ENCODE measurements around the gene APH1B.
"Not testable (repeated sequence)": the region's sequence is repeated elsewhere in the genome, so short reads cannot be mapped to it uniquely, and the experiment has no call there.

APH1B gene

GRCh38 chr15:63299943-63300575 is 22.7 kb downstream of the APH1B start:
- DNase-seq (ENCODE audit: low read depth) = no peak

DNA sequence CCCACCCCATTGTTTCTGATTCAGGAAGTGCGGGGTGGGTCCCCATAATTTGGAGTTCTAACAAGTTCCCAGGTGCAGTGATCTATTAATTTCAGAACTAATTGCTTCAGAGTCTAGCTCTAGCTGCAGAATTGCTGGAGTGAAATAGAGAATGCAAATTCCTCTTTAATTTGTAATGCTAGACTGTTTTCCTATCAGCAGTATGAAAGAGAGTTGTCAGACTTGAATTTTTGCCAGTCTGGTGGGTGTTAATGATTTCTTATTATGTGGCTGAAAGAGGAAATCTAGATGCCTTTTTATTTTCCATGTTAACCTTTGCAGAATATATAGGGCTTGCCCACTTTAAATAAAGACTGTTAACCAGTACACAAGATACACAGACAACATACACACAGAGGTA is 23.7 kb downstream of the APH1B start:
- no peak for DNase-seq (ENCODE audit: low read depth)

GRCh38 chr15:63305260-63305659 is 27.9 kb downstream of the APH1B start:
- no peak for DNase-seq (ENCODE audit: low read depth)

- DNase-seq (ENCODE audit: low read depth) = no peak
Observed at GRCh38 chr15:63306492-63307073, 29.2 kb downstream of the APH1B start.

GRCh38 chr15:63308491-63308890 is 31.1 kb downstream of the APH1B start:
- DNase-seq (ENCODE audit: low read depth) = no peak

GRCh38 chr15:63308947-63309346 is 31.5 kb downstream of the APH1B start:
- no peak for DNase-seq (ENCODE audit: low read depth)

DNA sequence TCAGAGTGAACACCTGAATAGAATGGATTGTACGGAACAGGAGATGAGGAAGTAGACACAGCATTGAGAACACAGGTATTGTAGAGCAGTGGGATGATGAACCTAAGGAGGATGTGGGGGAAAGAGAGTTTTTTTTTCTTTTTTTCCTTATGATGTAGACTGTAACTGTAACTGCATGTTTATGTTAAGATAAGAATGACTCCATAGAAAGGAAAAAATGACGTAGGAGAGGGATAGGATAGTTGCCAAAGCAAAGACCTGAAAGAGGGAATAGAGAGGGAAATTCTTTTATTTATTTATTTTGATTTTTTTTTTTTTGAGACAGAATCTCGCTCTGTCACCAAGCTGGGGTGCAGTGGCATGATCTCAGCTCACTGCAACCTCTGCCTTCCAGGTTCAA is 33.2 kb downstream of the APH1B start:
- DNase-seq (ENCODE audit: low read depth) = no peak

DNA sequence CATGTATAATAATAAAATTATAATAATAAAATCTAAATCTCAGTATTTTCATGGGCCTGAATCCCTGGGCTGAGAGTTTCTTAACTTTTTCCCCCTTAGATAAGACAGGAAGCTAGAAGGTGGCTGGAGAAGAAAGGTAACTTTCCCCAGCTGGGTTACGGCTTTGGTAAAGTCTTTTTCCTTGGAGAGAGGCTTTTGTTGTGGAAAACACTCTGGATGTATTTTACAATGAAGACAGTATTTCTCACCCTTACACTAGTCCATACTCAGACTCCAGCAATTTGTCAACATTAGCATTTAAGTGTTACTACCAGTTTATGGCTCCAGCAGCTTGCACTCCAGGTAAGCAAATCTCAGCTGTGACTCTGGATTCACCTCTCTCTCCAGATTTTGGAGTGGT is 34.9 kb downstream of the APH1B start:
- DNase-seq (ENCODE audit: low read depth) = no peak

GRCh38 chr15:63313825-63314224 is 36.4 kb downstream of the APH1B start:
- DNase-seq (ENCODE audit: low read depth) = no peak

- no peak for DNase-seq (ENCODE audit: low read depth)
Observed at GRCh38 chr15:63314409-63314808, 37.0 kb downstream of the APH1B start.

DNA sequence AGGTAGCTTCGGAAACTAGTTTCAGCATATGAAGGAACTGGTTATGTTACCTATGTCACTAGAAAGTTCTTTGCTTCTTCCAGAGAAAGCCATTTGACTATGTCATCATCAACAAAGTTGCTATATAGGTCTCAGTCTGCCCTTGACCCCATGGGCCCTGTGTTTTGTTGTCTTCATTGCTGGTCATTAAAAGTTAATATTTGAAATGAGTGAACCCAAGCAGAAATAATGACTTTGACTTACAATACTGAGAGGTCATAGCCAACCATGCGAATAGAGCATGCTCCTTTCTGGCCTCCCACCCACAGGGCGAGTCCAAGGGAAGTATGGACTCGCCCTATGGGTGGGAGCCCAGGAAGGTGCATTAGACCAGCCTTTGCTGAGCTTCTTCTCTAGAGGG is 40.9 kb downstream of the APH1B start:
- no peak for DNase-seq (ENCODE audit: low read depth)

DNA sequence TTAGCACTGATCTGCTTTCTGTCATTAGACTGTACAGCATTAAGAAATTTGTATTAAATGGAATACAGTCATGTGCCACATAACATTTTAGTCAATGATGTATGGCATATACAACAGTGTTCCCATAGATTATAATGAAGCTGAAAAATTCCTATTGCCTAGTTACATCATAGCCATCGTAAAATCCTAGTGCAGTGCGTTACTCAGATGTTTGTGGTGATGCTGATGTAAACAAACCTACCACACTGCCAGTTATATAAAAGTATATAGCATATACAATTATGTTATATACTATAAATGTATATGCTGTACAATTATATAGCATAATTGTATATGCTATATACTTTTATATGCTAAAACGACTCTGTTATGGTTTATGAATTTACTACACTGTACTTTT is 41.7 kb downstream of the APH1B start:
- no peak for DNase-seq (ENCODE audit: low read depth)

- DNase-seq (ENCODE audit: low read depth) = not testable (repeated sequence)
Observed at GRCh38 chr15:63320446-63320845, 43.0 kb downstream of the APH1B start.

DNA sequence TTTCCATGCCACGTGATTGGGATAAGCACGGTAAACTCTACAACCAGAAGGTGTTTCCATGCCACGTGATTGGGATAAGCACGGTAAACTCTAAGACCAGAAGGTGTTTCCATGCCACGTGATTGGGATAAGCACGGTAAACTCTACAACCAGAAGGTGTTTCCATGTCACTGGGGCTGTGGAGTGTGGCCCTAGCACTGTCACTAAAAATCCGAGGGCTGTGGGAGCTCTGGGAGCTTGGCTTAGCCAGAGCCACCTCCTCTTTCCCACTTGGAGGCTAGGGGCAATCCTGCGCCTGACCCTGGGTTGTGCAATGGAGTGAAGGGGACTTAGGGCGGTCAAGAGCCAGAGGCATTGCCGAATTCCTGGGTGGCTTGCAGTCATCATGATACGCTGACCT is 43.6 kb downstream of the APH1B start:
- not testable (repeated sequence) for DNase-seq (ENCODE audit: low read depth)

DNA sequence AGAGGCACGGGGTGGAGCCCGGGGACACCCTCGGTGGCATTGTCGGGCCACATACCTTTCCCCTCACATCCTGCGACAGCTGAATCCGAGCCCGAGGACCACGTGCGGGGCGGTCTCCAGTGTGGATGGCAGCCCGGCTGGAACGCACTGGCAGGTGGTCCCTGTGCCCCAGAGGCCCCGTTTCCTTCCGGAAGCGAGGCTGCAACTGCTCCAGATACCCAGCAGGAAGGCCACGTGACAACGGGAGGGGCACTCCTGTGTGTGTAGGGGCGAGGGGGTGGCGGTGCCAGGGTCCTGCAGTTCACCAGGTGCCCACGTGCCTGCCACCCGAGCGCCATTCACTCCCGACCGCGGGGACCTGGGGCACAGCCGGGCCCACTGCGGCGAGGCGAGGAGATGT is 44.1 kb downstream of the APH1B start:
- DNase-seq (ENCODE audit: low read depth) = no peak

GRCh38 chr15:63322541-63322940 is 45.1 kb downstream of the APH1B start:
- no peak for DNase-seq (ENCODE audit: low read depth)

DNA sequence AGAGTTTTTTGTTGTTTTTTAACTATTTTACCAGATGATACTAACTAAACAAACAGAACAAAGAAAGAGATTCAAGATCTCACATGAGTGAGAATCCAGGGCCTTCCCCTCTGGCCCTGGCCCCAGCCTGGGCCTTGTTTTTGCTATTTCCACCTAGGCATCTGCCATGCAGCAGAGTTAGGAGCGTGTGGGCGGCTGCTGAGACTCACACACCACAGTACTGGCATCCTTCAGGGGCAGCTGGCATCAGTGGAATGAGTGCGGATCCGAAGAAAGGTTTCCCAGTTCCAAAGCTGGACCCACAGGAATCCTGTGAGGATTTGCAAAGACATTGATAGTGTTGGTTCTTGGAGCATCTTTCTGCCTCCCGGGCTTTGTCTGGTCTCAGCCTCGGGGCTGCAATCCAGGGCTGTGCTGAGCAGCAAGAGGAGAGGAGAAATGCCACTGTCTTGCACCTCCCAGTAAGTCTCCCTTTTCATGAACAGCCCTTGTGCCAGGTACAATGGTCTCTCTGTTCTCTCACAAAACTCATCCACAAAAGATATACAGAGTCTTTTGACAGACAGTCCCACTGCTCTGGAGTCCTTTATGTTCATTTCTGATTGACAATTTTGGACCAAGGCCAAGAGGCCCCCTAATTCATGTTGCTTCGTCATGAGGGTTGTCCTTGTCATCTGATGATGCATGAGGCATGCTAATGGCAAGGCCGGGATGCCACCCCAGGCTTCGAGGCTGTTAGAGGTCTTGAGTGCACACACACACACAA is 46.6 kb downstream of the APH1B start:
- no peak for DNase-seq (ENCODE audit: low read depth)

DNA sequence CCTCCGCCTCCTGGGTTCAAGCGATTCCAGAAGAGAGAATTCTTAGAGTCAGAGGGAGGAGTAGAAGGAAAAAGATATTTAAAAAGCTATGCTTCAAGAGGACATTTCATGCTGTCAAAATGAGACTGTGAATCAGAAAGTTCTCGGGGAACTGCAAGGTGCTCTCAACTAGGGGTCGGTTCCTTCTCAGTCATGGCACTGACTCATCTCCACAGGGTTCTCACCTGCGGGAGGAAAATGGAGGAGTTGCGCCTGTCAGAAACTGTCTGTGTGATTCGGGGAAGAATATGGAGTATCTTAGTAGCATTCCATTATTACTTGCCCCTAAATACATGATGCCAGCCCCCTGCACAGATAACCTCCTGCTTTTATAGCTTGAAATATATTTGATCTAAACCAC is 47.4 kb downstream of the APH1B start:
- no peak for DNase-seq (ENCODE audit: low read depth)

GRCh38 chr15:63327648-63328421 is 50.4 kb downstream of the APH1B start:
- DNase-seq (ENCODE audit: low read depth) = no peak

GRCh38 chr15:63329567-63330350 is 52.4 kb downstream of the APH1B start:
- no peak for DNase-seq (ENCODE audit: low read depth)

- no peak for DNase-seq (ENCODE audit: low read depth)
Observed at GRCh38 chr15:63330926-63331325, 53.5 kb downstream of the APH1B start.

DNA sequence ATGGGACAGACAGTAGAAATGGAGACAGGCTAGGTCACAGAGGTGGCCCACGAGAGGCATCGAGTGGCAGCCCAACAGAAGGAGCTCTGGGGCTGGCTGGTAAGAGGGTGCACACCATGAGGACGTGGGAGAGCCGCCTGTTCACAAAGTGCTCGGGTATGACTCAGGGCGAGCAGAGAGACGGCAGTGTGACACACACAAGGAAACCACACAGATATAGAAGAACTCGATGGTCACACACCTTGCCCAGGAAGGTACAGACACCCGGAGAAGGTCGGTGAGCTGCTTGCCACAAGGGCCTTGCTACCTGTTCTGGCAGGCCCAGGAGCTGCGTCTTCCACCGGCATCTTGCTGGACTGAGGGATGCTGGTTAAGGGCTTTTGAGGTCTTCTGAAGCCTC is 54.1 kb downstream of the APH1B start:
- DNase-seq (ENCODE audit: low read depth) = no peak
